B cell (primary cell): Measurements from ENCODE around the gene NKD2.

Source experiments
- CTCF ChIP-seq: fragments of 200-600 bp; IDR thresholded peaks from one replicate; pipeline ENCODE4 v1.8.0; 2022; ENCODE audit warnings: antibody characterized with exemption, mild to moderate bottlenecking
- EZH2 ChIP-seq: IDR thresholded peaks from 2 replicates; pipeline ENCODE4 v1.6.1; 2012; ENCODE audit warnings: borderline replicate concordance, low read depth, mild to moderate bottlenecking, moderate library complexity, low read length; ENCODE audit not compliant: insufficient read depth, poor library complexity, severe bottlenecking

GRCh38 chr5:962801-963200 lies 45.8 kb upstream of the NKD2 start:
- TF ChIP-seq EZH2 (no peak), CTCF (no peak)
